H9 (cell line): ENCODE data around the gene CPNE2. TPM values are rescaled to one million over a fixed set of nuclear protein-coding genes. Genes with fewer than 3 reads are reported as not detected.

Experiments
- DNase-seq: peaks from one replicate; pipeline ENCODE4 v3.0.0-alpha.2; 2017
- H2AFZ ChIP-seq: one replicate; pipeline ENCODE4 v1.6.1; 2013; ENCODE audit warnings: mild to moderate bottlenecking, low read length, control low read depth, moderate library complexity
- H2AK5ac ChIP-seq: 2 replicates; pipeline ENCODE4 v1.6.1; 2013; ENCODE audit warnings: low read length, control low read depth, mixed read lengths; ENCODE audit not compliant: insufficient read length
- H2BK120ac ChIP-seq: one replicate; pipeline ENCODE4 v1.6.1; 2013; ENCODE audit warnings: low read depth, mild to moderate bottlenecking, low read length, control low read depth, inconsistent platforms; ENCODE audit not compliant: poor library complexity, severe bottlenecking
- H2BK12ac ChIP-seq: 2 replicates; pipeline ENCODE4 v1.6.1; 2013; ENCODE audit warnings: low read length, control low read depth, mixed read lengths, low read depth; ENCODE audit not compliant: insufficient read length
- H2BK15ac ChIP-seq: 2 replicates; pipeline ENCODE4 v1.6.1; 2013; ENCODE audit warnings: low read depth, low read length, control low read depth
- H2BK20ac ChIP-seq: one replicate; pipeline ENCODE4 v1.6.1; 2013; ENCODE audit warnings: low read depth, mild to moderate bottlenecking, low read length, control low read depth, inconsistent platforms; ENCODE audit not compliant: poor library complexity, severe bottlenecking
- H2BK5ac ChIP-seq: 2 replicates; pipeline ENCODE4 v1.6.1; 2013; ENCODE audit warnings: low read length, control low read depth, mixed read lengths; ENCODE audit not compliant: insufficient read length
- H3K14ac ChIP-seq: 2 replicates; pipeline ENCODE4 v1.6.1; 2013; ENCODE audit warnings: low read length, control low read depth; ENCODE audit not compliant: insufficient read depth
- H3K18ac ChIP-seq: 2 replicates; pipeline ENCODE4 v1.6.1; 2013; ENCODE audit warnings: low read depth, mild to moderate bottlenecking, mixed read lengths, low read length, control low read depth; ENCODE audit not compliant: insufficient read length
- H3K23ac ChIP-seq: 2 replicates; pipeline ENCODE4 v1.6.1; 2013; ENCODE audit warnings: low read length, control low read depth, mixed read lengths, low read depth; ENCODE audit not compliant: insufficient read length
- H3K23me2 ChIP-seq: 2 replicates; pipeline ENCODE4 v1.6.1; 2013; ENCODE audit warnings: low read depth, mild to moderate bottlenecking, mixed read lengths, low read length, control low read depth; ENCODE audit not compliant: insufficient read length, poor library complexity, severe bottlenecking
- H3K27ac ChIP-seq: 2 replicates; pipeline ENCODE4 v1.5.1; 2013; ENCODE audit warnings: low read length, control low read depth, mixed read lengths, low read depth; ENCODE audit not compliant: insufficient read length
- H3K27me3 ChIP-seq: 2 replicates; pipeline ENCODE4 v1.6.1; 2013; ENCODE audit warnings: low read length, control low read depth, inconsistent platforms; ENCODE audit not compliant: insufficient read depth
- H3K4ac ChIP-seq: 2 replicates; pipeline ENCODE4 v1.6.1; 2013; ENCODE audit warnings: low read depth, mild to moderate bottlenecking, control low read depth, inconsistent platforms, low read length, moderate library complexity
- H3K4me1 ChIP-seq: 2 replicates; pipeline ENCODE4 v1.6.1; 2013; ENCODE audit warnings: low read length, control low read depth, inconsistent platforms; ENCODE audit not compliant: insufficient read depth
- H3K4me2 ChIP-seq: 2 replicates; pipeline ENCODE4 v1.6.1; 2013; ENCODE audit warnings: low read length, control low read depth, mixed read lengths; ENCODE audit not compliant: insufficient read length, insufficient read depth
- H3K56ac ChIP-seq: 2 replicates; pipeline ENCODE4 v1.6.1; 2013; ENCODE audit warnings: low read depth, mild to moderate bottlenecking, mixed read lengths, low read length, control low read depth; ENCODE audit not compliant: insufficient read length
- H3K79me1 ChIP-seq: 2 replicates; pipeline ENCODE4 v1.6.1; 2013; ENCODE audit warnings: low read depth, mild to moderate bottlenecking, moderate library complexity, low read length, control low read depth, inconsistent platforms; ENCODE audit not compliant: insufficient read depth, poor library complexity, severe bottlenecking
- H3K79me2 ChIP-seq: 2 replicates; pipeline ENCODE4 v1.6.1; 2013; ENCODE audit warnings: low read length, control low read depth, inconsistent platforms; ENCODE audit not compliant: insufficient read depth
- H3K9ac ChIP-seq: 2 replicates; pipeline ENCODE4 v1.6.1; 2013; ENCODE audit warnings: low read length, control low read depth, mixed read lengths; ENCODE audit not compliant: insufficient read length; ENCODE audit errors: extremely low read depth
- H3K9me3 ChIP-seq: one replicate; pipeline ENCODE4 v1.6.1; 2013; ENCODE audit warnings: low read depth, low read length, inconsistent platforms; ENCODE audit not compliant: control insufficient read depth
- H3T11ph ChIP-seq: one replicate; pipeline ENCODE4 v1.6.1; 2013; ENCODE audit warnings: mild to moderate bottlenecking, low read length, control low read depth, inconsistent platforms
- H4K20me1 ChIP-seq: one replicate; pipeline ENCODE4 v1.6.1; 2013; ENCODE audit not compliant: control insufficient read depth, insufficient read length, insufficient read depth
- H4K5ac ChIP-seq: 2 replicates; pipeline ENCODE4 v1.6.1; 2013; ENCODE audit warnings: low read depth, mild to moderate bottlenecking, mixed read lengths, low read length, control low read depth; ENCODE audit not compliant: insufficient read length
- H4K8ac ChIP-seq: replicated peaks from 2 replicates; pipeline ENCODE4 v1.6.1; 2013; ENCODE audit warnings: low read length, control low read depth, mixed read lengths, low read depth; ENCODE audit not compliant: insufficient read length
- H4K91ac ChIP-seq: 2 replicates; pipeline ENCODE4 v1.6.1; 2013; ENCODE audit warnings: low read depth, mild to moderate bottlenecking, moderate library complexity, mixed read lengths, low read length, control low read depth; ENCODE audit not compliant: insufficient read length
- H3K27ac Mint-ChIP-seq, 3 experiments: 2 replicates in 2 of 3; 3 replicates in 1 of 3; pipeline ENCODE4 v1.8.0; 2020 to 2021; ENCODE audit warnings: mixed read lengths in 3 of 3, mild to moderate bottlenecking in 1 of 3, moderate library complexity in 1 of 3
- H3K27me3 Mint-ChIP-seq: 2 replicates; pipeline ENCODE4 v1.8.0; 2021; ENCODE audit warnings: low read depth, mild to moderate bottlenecking, moderate library complexity, mixed read lengths
- H3K36me3 Mint-ChIP-seq, 3 experiments: 2 replicates in 2 of 3; 3 replicates in 1 of 3; pipeline ENCODE4 v1.8.0; 2020 to 2021; ENCODE audit warnings: low read depth in 3 of 3, mixed read lengths in 3 of 3; ENCODE audit not compliant: insufficient read depth in 1 of 3
- H3K4me1 Mint-ChIP-seq, 2 experiments: 2 replicates each; pipeline ENCODE4 v1.8.0; 2020; ENCODE audit warnings: mixed read lengths in 2 of 2
- H3K4me3 Mint-ChIP-seq, 2 experiments: 2 replicates in 1 of 2; 3 replicates in 1 of 2; pipeline ENCODE4 v1.8.0; 2020 to 2021; ENCODE audit warnings: mild to moderate bottlenecking in 2 of 2, mixed read lengths in 2 of 2, moderate library complexity in 1 of 2
- H3K9me3 Mint-ChIP-seq, 2 experiments: 2 replicates in 1 of 2; 3 replicates in 1 of 2; pipeline ENCODE4 v1.8.0; 2020; ENCODE audit warnings: mild to moderate bottlenecking in 2 of 2, mixed read lengths in 2 of 2, moderate library complexity in 1 of 2
- WGBS: extraction: QIAGEN DNeasy Blood & Tissue Kit; methylation state at CpG from one replicate; pipeline ENCODE4 v1.1.7; 2013; ENCODE audit warnings: missing lambda C conversion rate, low lambda C conversion rate, mixed read lengths; ENCODE audit not compliant: insufficient read length; ENCODE audit errors: extremely low coverage; 5-methylcytosine and 5-hydroxymethylcytosine counted together
- total RNA-seq: library from RNA; stranded (reverse); gene quantifications from 2 replicates; pipeline ENCODE4 v1.2.1, GENCODE V29; 2021
- TF ChIP-seq, protein P1 (sequence below): fragments of 200-600 bp; sonication (generic); conservative IDR thresholded peaks from 3 replicates; pipeline ENCODE4 v1.8.0; 2021; ENCODE audit warnings: antibody characterized with exemption, mild to moderate bottlenecking

CPNE2 gene
- total RNA-seq, 1 experiment from 2014 or later: 8.0 TPM

DNA sequence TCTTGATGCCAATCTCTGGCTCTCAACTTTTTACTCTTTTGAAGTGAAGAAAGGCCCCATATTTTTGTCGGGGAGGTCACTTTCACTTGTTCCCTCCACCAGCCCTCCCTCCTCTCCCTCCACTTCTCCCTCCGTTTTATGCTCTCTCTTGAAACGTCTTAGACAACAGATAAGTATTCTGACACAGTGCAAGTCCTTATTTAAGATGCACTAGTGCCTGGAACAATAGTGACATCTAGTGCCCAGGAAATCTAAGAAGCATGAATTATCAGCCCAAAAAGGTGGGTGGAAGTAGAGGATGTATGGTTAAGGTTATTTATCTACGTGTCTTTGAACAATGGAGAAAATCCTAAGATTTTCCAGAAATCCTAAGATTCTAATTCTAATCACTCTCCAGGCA lies 75.6 kb downstream of the CPNE2 start:
- Mint-ChIP-seq H3K4me1 (no peaks in the 10 kb centered on the region), H3K36me3 (peaks cover 39 to 82% (median 70%) of the 10 kb centered on the region in 3 experiments), H3K27me3 (no peaks in the 10 kb centered on the region), H3K9me3 (no peaks in the 10 kb centered on the region), H3K27ac (no peak overlapping the region), H3K4me3 (no peak overlapping the region)
- no peaks in the 10 kb centered on the region for H3K4me1 ChIP-seq
- no peaks in the 10 kb centered on the region for H4K20me1 ChIP-seq
- no peak overlapping the region for H3K23ac ChIP-seq
- H2BK5ac ChIP-seq: no peak overlapping the region
- no peak overlapping the region for H3K56ac ChIP-seq
- H4K8ac ChIP-seq: no peak overlapping the region
- no peak overlapping the region for H2BK120ac ChIP-seq
- H3K23me2 ChIP-seq: no peaks in the 10 kb centered on the region
- no peaks in the 10 kb centered on the region for H3K27me3 ChIP-seq
- no peak overlapping the region for H3T11ph ChIP-seq
- DNase-seq: no peak
- no peak overlapping the region for H3K4me2 ChIP-seq
- no peak overlapping the region for H3K18ac ChIP-seq
- H2AFZ ChIP-seq: no peak overlapping the region
- H2BK20ac ChIP-seq: no peak overlapping the region
- no peak overlapping the region for H3K9ac ChIP-seq
- no peak overlapping the region for H3K4ac ChIP-seq
- no peak overlapping the region for H2BK15ac ChIP-seq
- TF ChIP-seq, protein P1, sequence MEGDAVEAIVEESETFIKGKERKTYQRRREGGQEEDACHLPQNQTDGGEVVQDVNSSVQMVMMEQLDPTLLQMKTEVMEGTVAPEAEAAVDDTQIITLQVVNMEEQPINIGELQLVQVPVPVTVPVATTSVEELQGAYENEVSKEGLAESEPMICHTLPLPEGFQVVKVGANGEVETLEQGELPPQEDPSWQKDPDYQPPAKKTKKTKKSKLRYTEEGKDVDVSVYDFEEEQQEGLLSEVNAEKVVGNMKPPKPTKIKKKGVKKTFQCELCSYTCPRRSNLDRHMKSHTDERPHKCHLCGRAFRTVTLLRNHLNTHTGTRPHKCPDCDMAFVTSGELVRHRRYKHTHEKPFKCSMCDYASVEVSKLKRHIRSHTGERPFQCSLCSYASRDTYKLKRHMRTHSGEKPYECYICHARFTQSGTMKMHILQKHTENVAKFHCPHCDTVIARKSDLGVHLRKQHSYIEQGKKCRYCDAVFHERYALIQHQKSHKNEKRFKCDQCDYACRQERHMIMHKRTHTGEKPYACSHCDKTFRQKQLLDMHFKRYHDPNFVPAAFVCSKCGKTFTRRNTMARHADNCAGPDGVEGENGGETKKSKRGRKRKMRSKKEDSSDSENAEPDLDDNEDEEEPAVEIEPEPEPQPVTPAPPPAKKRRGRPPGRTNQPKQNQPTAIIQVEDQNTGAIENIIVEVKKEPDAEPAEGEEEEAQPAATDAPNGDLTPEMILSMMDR: peak; percentile 65
- no CpG with 5 or more reads among the region's 4 CpGs for WGBS
- no peaks in the 10 kb centered on the region for H3K9me3 ChIP-seq
- H2BK12ac ChIP-seq: no peak overlapping the region
- H3K79me2 ChIP-seq: no peaks in the 10 kb centered on the region
- H4K91ac ChIP-seq: no peak overlapping the region
- no peak overlapping the region for H4K5ac ChIP-seq
- no peak overlapping the region for H3K14ac ChIP-seq
- H3K27ac ChIP-seq: no peak overlapping the region
- no peak overlapping the region for H2AK5ac ChIP-seq
- H3K79me1 ChIP-seq: no peaks in the 10 kb centered on the region
